Spleen (tissue), 11 donors: ENCODE results near the gene POMT2. TPM values are rescaled to one million over a fixed set of nuclear protein-coding genes. Genes with fewer than 3 reads are reported as not detected.
"Not testable (repeated sequence)": the region's sequence is repeated elsewhere in the genome, so short reads cannot be mapped to it uniquely, and the experiment has no call there.

Experiments used
- DNase-seq: peaks from one replicate; pipeline ENCODE4 v3.0.0-alpha.2; 2020
- H3K27ac ChIP-seq, 8 donors: fragments of 200-600 bp; sonication (generic) in 7 of 8; 1 replicate in 4 of 8; 2 replicates in 4 of 8; pipeline versions ENCODE4 v1.5.0 to v1.8.0; 2016 to 2021; ENCODE audit warnings: inconsistent platforms in 4 of 8, mild to moderate bottlenecking in 4 of 8, moderate library complexity in 1 of 8
- H3K27me3 ChIP-seq, 7 donors: fragments of 200-600 bp; sonication (generic) in 6 of 7; replicated peaks in 1 of 7; 1 replicate in 4 of 7; 2 replicates in 3 of 7; pipeline versions ENCODE4 v1.5.0 to v1.8.0; 2016 to 2021; ENCODE audit warnings: inconsistent platforms in 3 of 7, mild to moderate bottlenecking in 1 of 7
- H3K36me3 ChIP-seq, 6 donors: fragments of 200-600 bp; sonication (generic) in 5 of 6; 1 replicate in 4 of 6; 2 replicates in 2 of 6; pipeline versions ENCODE4 v1.5.0 to v1.8.0; 2016 to 2021; ENCODE audit warnings: inconsistent platforms in 2 of 6
- H3K4me1 ChIP-seq, 6 donors: fragments of 200-600 bp; sonication (generic) in 5 of 6; 1 replicate in 3 of 6; 2 replicates in 3 of 6; pipeline versions ENCODE4 v1.5.0 to v1.8.0; 2016 to 2021; ENCODE audit warnings: inconsistent platforms in 3 of 6
- H3K4me3 ChIP-seq, 8 donors: fragments of 200-600 bp; sonication (generic) in 7 of 8; 1 replicate in 4 of 8; 2 replicates in 4 of 8; pipeline versions ENCODE4 v1.5.0 to v1.8.0; 2016 to 2021; ENCODE audit warnings: inconsistent platforms in 4 of 8, mild to moderate bottlenecking in 4 of 8, moderate library complexity in 2 of 8
- H3K9me3 ChIP-seq, 8 donors: fragments of 200-600 bp; sonication (generic) in 7 of 8; 1 replicate in 4 of 8; 2 replicates in 4 of 8; pipeline versions ENCODE4 v1.5.0 to v1.8.0; 2016 to 2021; ENCODE audit warnings: inconsistent platforms in 4 of 8
- POLR2A ChIP-seq, 3 donors: fragments of 450-650 bp; IDR thresholded peaks; one replicate each; pipeline ENCODE4 v1.5.1; 2017; ENCODE audit warnings: antibody characterized with exemption in 3 of 3, mild to moderate bottlenecking in 1 of 3
- POLR2AphosphoS5 ChIP-seq, 3 donors: sonication (generic); formaldehyde crosslinking; IDR thresholded peaks; one replicate each; pipeline ENCODE4 v1.5.1; 2017; ENCODE audit warnings: antibody characterized with exemption in 3 of 3
- WGBS, 5 donors: extraction: QIAGEN DNeasy Blood & Tissue Kit in 3 of 5; methylation state at CpG; one replicate each; pipeline versions ENCODE4 v1.1.5 to v1.1.7; 2013 to 2018; 5-methylcytosine and 5-hydroxymethylcytosine counted together
- intact Hi-C: fragments of 100-400 bp; cut with DNase I; formaldehyde crosslinking; loops from one replicate; pipeline ENCODE4 v1.15.0; 2023; ENCODE audit warnings: low total_unique reads
- polyA plus RNA-seq, 3 donors: library from polyadenylated mRNA; stranded (reverse); fragments of 200-250 nt; gene quantifications; one replicate each; pipeline ENCODE4 v1.2.1, GENCODE V29; 2013
- total RNA-seq, 7 donors: library from RNA; depleted of rRNA in 3 of 7; stranded (reverse); fragments of >200 nt in 3 of 7; fragmentation: NEBNext Ultra II Directional in 4 of 7; extraction: Animal tissue kit (Norgen Biotek cat#: 25700) in 4 of 7; gene quantifications; one replicate each; pipeline versions ENCODE4 v1.1.0 to v1.2.1, GENCODE V29; 2016 to 2021
- TF ChIP-seq, protein P1 (sequence below), 11 experiments: fragments of 200-600 bp in 7 of 11; fragments of 450-650 bp in 4 of 11; sonication (generic) in 4 of 11; IDR thresholded peaks in 8 of 11; conservative IDR thresholded peaks in 3 of 11; 1 replicate in 7 of 11; 2 replicates in 4 of 11; pipeline versions ENCODE4 v1.4.0 to v1.8.0; 2016 to 2021; ENCODE audit warnings: antibody characterized with exemption in 11 of 11, inconsistent platforms in 4 of 11, mild to moderate bottlenecking in 1 of 11
- donor health status: healthy with polysubstance abuse.
- donor health status: DM: no; HTN: no; CAD: no; lungs with moderate emphysema.
- donor health status: DM: no; HTN: no; CAD: no.
- donor health status: Bipolar disorder and iron deficiency.
- donor health status: healthy.
- donor health status: DM: no; HTN: no; CAD: no.
- donor health status: DM: yes; HTN: yes; CAD: no.

The POMT2 gene
- total and polyA plus RNA-seq, 10 donors = 5.4 to 23.6 (median 16.6) TPM

DNA sequence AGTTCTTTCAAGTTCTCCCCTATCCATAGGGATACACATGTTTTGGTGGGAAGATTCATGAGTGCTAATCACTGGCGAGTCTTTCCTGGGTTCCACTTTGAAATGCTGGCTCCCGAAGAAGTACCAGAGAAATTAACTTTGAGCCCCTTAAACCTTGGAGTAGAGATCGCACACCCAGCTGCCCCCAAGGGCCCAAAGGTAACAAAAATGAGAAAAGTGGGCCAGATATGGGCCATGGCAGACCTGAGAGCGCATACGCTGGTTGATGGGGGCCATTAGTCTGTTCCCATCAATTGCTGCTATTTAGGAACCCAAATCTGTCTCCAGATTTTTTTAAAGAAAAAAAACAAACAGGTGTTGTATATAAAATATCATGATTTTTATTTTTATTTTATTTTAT is 2.3 kb upstream of the POMT2 start:
- Histone ChIP-seq H3K27me3 (no peaks in the 10 kb centered on the region), H3K9me3 (no peaks in the 10 kb centered on the region), H3K27ac (no peak overlapping the region), H3K4me3 (no peak overlapping the region), H3K4me1 (peaks cover 11 to 27% (median 19%) of the 10 kb centered on the region in 6 donors), H3K36me3 (no peaks in the 10 kb centered on the region)
- TF ChIP-seq, protein P1, sequence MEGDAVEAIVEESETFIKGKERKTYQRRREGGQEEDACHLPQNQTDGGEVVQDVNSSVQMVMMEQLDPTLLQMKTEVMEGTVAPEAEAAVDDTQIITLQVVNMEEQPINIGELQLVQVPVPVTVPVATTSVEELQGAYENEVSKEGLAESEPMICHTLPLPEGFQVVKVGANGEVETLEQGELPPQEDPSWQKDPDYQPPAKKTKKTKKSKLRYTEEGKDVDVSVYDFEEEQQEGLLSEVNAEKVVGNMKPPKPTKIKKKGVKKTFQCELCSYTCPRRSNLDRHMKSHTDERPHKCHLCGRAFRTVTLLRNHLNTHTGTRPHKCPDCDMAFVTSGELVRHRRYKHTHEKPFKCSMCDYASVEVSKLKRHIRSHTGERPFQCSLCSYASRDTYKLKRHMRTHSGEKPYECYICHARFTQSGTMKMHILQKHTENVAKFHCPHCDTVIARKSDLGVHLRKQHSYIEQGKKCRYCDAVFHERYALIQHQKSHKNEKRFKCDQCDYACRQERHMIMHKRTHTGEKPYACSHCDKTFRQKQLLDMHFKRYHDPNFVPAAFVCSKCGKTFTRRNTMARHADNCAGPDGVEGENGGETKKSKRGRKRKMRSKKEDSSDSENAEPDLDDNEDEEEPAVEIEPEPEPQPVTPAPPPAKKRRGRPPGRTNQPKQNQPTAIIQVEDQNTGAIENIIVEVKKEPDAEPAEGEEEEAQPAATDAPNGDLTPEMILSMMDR (IDR thresholded peaks at IDR 0.05 in 8 of 11, conservative IDR thresholded peaks at IDR 0.05 in 3 of 11) = no peak
- TF ChIP-seq POLR2AphosphoS5 (IDR thresholded peaks at IDR 0.05) = no peak
- no peak for TF ChIP-seq POLR2A (IDR thresholded peaks at IDR 0.05)
- intact Hi-C loops = no loop called here
- 97 to 99% (median 98%) methylated on average over 5 of the region's 5 CpGs for WGBS, 5 donors
- no peak for DNase-seq

DNA sequence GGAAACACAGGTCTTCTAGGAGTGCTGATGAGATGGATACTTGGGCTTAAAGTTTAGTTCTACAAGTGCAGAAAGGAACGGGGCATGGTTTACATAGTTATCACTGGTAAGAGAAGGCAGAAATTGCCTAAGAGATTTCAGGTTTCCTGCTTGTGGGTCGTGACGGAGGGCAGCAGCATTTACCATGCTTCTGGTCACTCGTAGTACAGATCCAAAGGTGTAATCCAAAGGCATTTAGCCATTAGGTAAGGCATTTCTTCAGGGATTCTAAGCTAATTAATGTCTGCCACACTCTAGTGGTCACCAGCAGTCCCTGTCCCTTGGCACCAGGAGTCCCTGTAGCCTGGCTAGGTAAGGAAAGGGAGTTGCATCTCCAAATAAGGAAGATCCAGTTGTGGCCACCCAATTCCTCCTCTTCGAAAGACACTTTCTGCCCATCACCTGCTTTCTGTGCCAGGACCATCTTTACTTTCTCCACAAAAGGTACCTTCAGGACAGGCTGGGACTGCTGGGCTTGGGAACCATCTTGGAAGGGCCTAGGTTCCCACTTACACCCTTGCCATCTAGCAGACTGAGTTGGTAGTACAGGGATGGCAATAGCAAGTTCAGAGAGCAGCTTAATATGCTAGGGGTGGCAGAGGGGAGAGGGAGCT is 1.7 kb upstream of the POMT2 start:
- WGBS, 5 donors = 34 to 76% (median 54%) methylated on average over 5 of the region's 5 CpGs
- intact Hi-C loops = no loop called here
- TF ChIP-seq, protein P1 (IDR thresholded peaks at IDR 0.05 in 8 of 11, conservative IDR thresholded peaks at IDR 0.05 in 3 of 11) = no peak
- TF ChIP-seq POLR2AphosphoS5 (IDR thresholded peaks at IDR 0.05) (no peak), POLR2A (IDR thresholded peaks at IDR 0.05) (no peak)
- H3K4me3 ChIP-seq = peak overlapping the region in 5 of 8 donors; percentile 99 to 100 (median 100)
- no peaks in the 10 kb centered on the region for H3K36me3 ChIP-seq
- H3K4me1 ChIP-seq = peaks cover 11 to 27% (median 19%) of the 10 kb centered on the region in 6 donors
- no peaks in the 10 kb centered on the region for H3K27me3 ChIP-seq
- no peak for DNase-seq
- H3K9me3 ChIP-seq = no peaks in the 10 kb centered on the region
- H3K27ac ChIP-seq = peak overlapping the region; percentile 95 to 99 (median 96)

DNA sequence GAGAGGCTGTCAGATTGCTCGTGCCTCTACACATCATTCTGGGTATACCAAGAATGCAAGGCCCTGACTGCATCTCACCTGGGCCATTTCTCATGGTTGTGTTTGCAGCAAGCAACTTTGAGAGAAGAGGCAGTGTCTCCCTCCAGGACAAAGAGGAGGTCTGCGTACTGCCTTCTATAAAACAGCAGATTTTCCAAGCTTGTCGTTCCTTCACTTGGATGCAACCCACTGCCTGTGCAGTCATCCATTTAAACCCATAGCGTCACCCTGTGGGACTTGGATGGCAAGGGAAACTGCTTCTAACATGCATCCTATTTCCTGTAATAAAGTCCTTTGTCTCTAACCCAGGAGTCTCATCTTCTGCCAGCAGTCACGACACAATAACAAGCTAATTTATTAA is 1.3 kb downstream of the POMT2 start:
- Histone ChIP-seq H3K27ac (peak overlapping the region in 1 of 8 donors; percentile 97), H3K4me3 (no peak overlapping the region), H3K27me3 (no peaks in the 10 kb centered on the region), H3K9me3 (no peaks in the 10 kb centered on the region), H3K4me1 (peaks cover 11 to 38% (median 19%) of the 10 kb centered on the region in 6 donors), H3K36me3 (no peaks in the 10 kb centered on the region)
- DNase-seq = no peak
- intact Hi-C loops = loop anchor here (10.0 kb wide), 1 partner anchor 445 kb away; no protein-coding TSS in a partner anchor
- WGBS, 5 donors = 71 to 86% (median 76%) methylated on average over 5 of the region's 5 CpGs
- TF ChIP-seq, protein P1 (IDR thresholded peaks at IDR 0.05 in 8 of 11, conservative IDR thresholded peaks at IDR 0.05 in 3 of 11) = no peak
- TF ChIP-seq POLR2AphosphoS5 (IDR thresholded peaks at IDR 0.05) (no peak), POLR2A (IDR thresholded peaks at IDR 0.05) (no peak)

DNA sequence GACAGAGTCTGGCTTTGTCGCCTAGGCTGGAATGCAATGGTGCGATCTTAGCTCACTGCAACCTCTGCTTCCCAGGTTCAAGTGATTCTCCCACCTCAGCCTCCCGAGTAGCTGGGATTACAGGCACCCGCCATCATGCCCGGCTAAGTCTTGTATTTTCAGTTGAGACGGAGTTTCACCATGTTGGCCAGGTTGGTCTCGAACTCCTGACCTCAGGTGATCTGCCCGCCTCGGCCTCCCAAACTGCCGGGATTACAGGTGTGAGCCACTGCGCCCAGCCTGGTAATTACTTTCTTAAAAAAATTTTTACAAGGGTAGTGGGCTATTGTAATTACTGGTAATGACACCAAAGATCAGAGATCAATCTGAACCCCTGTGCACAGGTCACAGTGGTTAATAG is 1.9 kb downstream of the POMT2 start:
- H3K4me1 ChIP-seq = peaks cover 11 to 38% (median 19%) of the 10 kb centered on the region in 6 donors
- H3K4me3 ChIP-seq, H3K9me3 ChIP-seq, H3K27ac ChIP-seq, H3K27me3 ChIP-seq, DNase-seq, H3K36me3 ChIP-seq: not testable (repeated sequence)
- 95 to 99% (median 96%) methylated on average over 11 of the region's 11 CpGs for WGBS, 5 donors
- intact Hi-C loops = loop anchor here (10.0 kb wide), 1 partner anchor 444 kb away; no protein-coding TSS in a partner anchor
